HG02840 (cell line): ENCODE results near the gene SLC2A8.
A peak's percentile ranks its signal among the peaks of the same experiment; 100 is the strongest.

Experiments
- ATAC-seq: cut with Tn5 transposase; IDR thresholded peaks from one replicate; pipeline ENCODE4 v1.9.1; 2021; ENCODE audit warnings: mild to moderate bottlenecking, moderate library complexity, moderate number of reproducible peaks; ENCODE audit not compliant: unreplicated experiment, low FRiP score

The SLC2A8 gene, protein sequence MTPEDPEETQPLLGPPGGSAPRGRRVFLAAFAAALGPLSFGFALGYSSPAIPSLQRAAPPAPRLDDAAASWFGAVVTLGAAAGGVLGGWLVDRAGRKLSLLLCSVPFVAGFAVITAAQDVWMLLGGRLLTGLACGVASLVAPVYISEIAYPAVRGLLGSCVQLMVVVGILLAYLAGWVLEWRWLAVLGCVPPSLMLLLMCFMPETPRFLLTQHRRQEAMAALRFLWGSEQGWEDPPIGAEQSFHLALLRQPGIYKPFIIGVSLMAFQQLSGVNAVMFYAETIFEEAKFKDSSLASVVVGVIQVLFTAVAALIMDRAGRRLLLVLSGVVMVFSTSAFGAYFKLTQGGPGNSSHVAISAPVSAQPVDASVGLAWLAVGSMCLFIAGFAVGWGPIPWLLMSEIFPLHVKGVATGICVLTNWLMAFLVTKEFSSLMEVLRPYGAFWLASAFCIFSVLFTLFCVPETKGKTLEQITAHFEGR

DNA sequence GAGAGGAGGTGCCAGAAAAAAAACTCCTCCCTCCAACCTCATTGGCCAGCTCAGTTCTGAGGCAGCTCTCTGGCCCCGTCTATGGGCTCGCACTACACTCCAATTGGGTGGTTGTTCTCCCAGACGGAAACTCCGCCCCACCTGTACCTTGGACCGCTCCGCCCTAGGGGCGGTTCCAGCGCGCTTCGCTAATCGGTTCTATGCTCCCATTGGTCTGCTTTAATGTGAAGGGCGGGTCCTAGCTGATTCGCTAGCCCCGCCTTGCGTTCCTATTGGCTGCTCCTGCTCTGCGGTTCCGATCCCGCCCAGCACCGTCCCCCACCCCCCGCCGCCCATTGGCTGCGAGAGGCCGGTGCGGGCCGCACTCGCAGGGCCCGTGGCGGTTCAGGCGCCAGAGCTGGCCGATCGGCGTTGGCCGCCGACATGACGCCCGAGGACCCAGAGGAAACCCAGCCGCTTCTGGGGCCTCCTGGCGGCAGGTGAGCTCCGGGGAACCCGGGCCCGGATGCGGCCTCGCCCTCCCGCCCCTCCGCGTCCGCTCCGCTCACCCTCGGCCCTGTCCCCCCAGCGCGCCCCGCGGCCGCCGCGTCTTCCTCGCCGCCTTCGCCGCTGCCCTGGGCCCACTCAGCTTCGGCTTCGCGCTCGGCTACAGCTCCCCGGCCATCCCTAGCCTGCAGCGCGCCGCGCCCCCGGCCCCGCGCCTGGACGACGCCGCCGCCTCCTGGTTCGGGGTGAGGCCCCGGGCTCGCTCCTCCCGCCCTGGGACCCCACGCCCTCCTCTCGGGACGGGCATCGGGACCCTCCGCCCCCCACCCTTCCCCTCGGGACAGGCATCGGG, at the start of gene SLC2A8:
SLC2A8 (plus strand) TSS at position 362 of the 838 bp plus-strand sequence; CDS start at position 424, 62 bp downstream.
- peak; percentile 97 for ATAC-seq

DNA sequence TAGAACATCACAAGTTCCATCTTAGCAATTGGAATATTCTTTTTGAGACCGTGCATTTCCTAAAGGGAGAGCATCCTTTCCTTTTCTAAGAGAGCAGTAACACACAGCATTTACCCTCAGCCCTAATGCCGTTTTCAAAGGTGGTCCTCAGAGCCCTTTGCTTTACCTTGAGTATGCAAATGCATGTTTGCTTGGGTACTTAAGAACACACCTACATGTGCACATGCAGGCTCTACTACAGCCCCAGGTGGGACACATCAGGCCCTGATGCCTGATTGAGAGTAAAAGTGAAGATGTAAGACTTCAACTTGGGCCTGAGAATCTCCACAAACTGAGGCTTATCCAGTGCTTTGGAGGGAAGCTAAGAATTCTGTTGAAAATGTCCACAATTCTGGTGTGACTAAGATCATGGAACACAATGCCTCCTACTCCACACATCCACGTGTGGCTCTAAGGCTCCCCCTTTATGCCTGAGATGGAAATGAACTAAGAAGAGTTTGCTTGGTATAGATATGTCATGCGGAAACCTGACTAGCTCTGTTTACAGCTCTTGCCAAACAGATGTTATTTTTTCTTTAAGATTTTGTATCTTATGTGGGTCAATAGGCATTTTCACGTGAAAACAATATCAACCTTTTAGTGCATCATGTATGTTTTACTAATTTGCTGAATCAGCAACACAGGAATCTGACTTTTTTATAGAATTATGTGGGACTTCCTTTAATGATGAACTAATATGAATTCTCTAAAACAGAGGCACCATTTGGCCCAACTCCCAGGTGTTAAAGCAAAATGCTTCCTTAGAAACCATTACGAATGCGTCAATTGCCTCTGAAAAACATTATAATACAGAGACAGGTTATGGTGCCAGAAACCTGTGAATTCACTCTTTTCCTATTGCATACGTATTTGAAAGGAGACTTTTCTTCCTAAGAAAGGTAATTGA, 48.9 kb upstream of the SLC2A8 start:
- ATAC-seq = no peak

DNA sequence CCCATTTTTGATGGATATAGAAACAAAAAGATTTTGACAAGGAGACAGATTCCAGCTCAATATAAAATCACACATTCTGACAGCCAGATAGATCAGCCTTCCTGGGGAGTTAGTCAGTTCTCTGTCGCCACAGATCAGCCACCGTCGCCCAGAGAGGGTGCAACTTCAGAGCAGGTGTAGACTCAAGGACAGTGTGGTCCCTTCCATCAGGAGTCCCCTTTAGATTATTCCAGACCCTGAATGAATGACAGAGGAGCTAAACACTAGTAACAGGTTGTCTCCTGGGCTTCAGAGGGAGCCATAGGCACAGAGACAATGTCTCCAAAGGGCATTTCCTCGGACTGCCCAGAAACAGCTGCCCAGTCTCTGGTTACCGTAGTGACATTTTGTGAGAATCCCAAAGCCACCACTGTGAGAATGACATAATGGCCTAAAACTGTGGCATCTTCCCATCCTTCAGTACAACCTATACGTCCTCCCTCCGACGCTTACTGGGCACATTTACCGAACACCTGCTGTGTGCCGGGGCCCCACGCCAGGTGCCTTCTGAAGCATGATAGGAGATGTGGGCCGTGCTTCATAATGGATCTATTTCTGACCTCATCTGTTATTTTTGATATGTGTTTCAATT, 47.4 kb upstream of the SLC2A8 start:
- ATAC-seq = no peak

DNA sequence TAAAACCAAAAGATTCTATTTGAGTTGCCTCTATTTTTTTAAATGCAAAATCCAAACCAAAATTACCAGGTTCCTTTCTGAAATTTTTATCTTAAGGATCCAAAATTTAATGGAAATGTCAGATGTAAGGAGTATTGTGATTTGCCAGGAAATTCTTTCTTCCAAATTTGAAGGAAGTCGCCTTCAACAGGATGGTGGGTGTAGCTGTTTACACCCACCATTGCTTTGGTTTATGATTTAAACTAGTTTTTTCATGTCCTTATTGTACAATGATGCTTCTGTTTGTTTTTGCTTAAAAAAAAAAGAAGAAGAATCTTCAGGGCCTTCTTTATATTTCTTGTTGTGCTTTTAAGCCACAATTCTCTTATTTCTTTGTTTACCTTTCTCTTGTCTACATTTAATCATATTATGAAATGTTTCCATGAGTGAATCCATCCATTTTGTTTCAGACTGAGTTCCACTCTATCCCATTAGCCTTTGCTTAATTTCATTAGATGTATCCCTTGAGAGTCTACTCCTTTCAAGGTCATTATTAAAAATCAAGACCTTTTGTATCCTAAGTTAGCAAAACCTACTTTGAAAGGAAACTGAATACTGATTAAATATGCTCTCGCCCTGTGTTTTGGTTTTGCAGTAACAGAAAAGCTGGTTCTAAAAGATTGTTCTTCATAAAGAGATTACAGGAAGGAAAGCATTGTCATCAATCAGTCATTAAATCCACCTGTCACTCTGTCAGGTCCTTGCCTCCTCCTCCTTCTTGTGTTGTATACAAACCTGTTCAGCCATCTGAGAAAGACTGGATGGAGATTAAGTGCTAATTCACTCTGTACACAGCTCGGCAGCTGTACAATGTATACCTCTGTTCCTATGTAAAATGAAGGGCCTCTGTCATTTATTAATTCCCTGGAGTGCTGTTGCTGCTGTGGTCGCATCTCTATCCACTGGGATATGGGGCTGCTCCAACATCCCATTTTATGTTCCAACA, 45.5 kb upstream of the SLC2A8 start:
- ATAC-seq = no peak

DNA sequence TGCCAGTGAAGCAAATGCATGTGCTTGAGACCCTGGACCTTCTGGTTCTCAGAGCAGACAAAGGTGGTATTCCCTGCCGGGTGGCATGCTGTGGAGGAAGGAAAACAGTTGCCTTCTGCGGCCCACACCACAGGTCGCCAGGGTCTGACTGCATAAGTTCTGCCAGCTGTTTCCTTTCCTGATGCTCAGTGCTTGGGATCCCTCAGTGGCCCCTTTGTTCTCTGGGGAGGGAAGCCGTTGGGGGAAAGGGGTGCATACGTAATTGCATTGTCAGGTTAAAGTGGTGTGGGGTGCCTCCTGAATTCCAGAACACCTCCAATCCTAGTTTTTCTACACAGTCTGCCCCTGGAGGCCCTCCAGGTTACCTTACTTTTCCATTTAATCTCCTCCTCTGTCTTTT, 43.1 kb upstream of the SLC2A8 start:
- ATAC-seq = no peak

DNA sequence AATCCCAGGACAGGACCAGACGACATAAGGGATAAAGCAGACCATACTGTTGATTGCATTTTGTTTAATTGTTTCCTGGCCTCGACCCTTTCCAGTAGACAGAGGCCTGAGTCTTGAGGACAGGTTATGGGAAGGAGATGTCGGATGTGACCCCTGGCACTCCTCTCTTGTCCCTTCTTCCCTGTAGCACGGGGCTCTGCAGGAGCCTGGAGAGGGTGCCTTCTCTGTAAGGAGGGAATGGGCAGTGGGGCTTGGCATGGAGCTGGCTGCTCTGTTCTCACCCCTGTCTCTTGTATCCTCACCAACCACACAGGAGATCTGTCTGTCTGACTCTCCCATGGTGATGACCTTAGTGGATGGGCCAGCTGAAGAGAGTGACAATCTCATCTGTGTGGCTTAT, 40.1 kb upstream of the SLC2A8 start:
- ATAC-seq = no peak

DNA sequence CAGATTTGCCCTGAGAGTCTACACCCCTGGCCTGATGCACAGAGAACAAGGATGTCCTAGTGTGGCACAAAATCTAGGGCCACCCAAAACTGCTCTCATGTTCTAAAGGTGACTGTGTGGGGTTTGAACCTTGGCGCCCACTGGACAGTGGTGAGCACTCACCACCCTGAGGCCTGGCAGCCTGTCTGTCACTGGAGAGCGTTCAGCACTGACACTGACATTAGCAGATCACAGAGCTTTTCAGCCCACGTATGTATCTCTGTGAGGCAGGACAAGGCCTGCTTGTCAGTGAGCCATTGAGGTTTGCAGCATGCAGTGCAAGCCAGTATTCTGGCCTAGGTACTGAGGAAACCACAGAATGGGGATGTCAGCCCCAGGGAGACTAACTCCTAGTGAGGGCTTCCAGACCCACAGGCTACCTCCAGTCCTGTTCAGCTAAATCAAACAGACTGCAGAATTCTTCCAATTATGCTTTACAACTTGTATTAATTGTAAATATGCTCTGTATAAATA, 38.9 kb upstream of the SLC2A8 start:
- no peak for ATAC-seq

DNA sequence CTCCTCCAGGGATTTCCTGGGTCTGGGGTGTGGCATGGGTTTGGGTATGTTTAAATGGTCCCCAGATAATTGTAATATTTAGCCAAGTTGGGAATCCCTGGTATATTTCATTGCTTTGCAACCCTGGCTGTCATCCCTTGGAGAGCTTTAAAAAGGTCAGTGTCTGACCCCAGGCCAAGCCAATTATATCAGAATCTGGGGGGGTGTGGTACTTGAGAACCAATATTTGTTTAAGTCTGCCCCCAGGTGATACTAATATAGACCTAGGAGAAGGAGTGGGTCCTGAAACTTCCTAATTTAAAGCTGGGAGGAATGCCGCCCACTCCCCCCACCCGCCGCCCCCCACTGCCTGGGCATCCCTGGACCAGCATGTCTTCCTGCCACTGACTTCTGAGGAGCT, 38.2 kb upstream of the SLC2A8 start:
- no peak for ATAC-seq

DNA sequence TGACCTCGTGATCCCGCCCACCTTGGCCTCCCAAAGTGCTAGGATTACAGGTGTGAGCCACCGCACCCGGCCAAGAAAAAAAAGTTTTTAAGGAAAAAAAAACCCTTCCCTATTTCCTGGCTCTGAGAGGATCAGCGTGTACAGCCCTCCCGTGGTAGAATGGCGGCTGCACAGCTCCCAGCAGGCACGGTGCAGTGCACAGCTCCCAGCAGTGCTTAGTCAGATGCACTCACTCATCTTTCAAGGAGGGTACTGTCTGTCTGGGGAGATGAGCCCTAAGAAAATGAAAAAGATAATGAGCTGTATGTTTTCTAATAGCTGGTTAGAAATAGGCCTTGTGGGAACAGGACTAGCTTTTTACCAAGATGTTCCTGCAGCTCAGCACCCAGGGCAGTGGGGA, 36.7 kb upstream of the SLC2A8 start:
- no peak for ATAC-seq

DNA sequence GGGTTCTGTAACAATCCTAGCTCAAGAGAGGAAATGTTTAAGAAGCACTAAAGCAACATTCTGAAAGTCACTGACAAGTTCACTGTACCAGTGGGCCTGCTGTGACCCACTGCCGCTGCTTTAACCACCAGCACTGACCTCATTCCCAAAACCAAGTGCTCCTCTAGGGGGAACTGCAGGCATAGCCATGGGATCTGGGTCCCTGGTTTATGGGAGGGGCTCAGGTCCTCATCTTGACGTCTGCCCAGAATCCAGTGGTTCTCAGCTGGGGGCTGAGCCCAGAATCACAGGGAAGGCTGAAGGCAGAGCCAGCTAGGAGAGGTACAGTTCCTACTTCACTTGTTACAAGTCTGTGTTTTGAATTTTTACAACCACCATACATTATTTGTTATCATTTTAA, 36.1 kb upstream of the SLC2A8 start:
- no peak for ATAC-seq

DNA sequence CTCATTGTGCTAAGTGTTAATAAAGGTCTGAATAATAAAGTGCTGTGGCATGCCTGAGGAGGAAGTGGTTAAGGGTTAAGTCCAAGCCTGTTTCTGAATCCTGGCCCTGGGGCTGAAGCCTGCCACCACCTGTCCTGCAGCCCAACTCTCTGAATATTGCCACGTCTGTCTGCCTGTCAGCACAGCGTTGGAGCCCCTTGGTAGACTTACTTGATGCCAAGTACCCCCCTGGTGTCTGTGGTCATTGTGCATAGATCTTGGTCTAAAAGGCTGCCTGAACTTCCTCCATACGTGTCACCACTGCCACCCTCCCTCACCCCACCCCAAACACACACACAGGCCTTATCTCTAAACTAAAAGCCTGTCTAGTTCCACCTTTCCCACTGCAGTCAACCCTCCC, 35.4 kb upstream of the SLC2A8 start:
- ATAC-seq = no peak

DNA sequence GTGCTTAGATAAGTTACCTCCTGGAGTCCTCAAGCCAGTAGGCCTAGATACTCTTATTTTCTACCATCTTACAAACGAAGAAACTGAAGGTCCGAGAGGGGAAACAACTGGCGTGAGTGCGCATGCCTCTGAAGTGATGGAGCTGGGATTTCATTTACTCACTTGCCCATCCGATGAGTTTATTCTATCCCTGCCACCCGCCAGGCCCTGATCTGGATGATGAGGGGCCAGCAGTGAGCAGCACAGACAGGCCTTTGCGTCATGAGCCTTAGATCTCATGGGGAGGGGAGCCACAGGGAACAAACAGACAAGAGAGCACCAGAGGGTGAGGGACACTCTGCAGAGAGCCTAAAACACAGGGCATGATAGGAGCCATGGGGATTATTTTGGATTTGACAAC, 34.1 kb upstream of the SLC2A8 start:
- ATAC-seq = no peak

DNA sequence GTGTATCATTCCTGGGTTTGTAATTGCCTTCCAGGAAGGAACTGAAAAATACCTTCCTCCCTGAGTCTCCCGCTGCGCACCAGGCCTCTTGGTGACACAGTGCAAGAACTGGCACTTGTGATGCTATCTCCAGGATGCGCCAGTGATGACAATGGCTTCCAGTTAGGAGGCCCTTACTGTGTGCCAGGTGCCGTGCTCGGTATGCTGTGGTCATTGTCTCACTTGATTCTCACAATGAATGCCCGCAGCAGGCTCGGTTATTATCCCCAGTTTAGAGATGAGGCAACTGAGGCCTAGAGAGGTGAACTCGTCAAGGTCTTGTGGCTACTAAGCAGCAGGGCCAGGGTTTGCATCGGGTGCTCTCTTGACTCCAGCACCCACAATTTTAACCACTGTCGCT, 31.5 kb upstream of the SLC2A8 start:
- no peak for ATAC-seq

DNA sequence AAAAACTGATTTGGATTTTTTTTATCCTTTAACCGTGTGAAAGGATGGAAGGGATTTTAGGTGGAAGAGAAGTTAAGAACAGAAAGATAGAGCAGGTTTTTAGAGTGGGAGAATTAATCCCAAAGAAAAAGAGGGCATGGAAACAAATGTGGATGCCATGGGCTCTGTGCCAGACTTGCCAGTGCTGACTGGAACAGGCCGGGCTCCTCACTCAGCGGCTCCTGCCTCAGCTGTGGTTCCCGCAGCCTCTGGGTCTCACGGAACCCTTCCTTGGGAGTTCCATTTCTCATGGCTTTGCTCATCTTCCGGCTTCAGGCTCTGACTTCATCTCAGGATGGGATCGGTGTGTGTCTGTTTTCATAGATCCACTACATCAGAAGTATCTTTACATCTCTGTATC, 30.4 kb upstream of the SLC2A8 start:
- ATAC-seq = no peak

DNA sequence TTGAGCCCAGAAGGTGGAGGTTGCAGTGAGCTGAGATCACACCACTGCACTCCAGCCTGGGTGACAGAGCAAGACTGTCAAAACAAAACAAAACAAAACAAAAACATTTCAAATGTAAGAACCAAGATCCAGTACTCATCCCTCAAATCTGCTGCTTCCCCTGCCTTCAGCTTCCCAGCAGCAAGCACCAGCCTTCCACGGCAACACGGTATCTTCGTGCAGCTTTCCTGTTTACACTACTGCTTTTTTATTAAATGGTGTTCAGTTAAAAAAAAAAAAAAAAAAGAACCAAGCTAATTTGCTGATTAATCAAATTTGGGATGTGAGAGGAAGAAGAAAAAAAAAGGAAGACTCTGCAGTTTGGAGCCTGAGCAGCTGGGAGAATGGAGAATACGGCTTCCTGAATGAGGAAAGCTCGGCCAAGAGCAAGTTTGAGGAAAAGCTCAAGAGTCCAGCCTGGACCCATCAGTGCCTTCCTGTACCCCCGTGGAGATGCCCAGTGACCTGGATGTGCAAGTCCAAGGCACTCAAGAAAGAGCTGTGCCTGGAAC, 28.0 kb upstream of the SLC2A8 start:
- ATAC-seq = no peak

DNA sequence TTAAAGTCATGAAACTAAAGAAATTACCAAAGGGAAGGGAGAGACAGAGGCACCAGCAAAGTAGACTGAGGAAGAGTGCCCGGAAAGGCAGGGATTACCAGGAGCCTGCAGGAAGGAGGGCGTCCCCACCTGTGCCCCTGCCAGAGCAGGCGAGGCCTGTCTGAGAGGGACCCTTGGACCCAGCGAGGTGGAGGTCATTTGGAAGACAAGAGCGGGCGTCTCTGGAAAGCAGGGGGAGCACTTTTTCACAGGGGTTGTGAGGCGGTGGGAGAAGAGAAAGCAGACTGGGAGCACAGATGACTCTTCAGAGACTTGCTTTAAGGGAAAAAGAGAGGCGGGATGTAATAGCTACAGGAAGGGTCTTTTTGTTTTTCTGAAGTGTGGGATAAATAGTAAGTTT, 27.5 kb upstream of the SLC2A8 start:
- ATAC-seq = no peak

DNA sequence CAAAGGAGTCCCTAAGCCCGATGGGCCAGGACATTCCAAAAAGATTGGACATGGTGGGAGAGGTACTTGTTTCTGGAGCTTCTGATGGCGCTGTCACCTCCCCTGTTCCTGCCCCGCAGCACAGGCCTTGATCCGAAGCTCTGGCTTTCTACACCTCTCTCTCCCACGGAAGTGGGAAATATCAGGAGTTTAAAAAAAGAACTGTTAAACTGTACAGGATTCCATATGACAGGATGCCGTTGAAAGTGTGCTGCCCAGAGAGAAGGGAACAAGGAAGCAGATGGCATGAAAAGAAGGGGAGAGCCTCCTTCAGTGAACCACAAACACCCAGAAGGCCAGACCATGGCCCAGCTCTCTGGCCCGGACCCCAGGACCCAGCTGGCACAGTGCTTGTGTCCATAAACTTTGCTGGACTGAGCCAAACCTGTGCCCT, 26.8 kb upstream of the SLC2A8 start:
- ATAC-seq = no peak
